NCI-H2196 treated with DMSO at 0.1 percent for 48 hours (cell line): Measurements from ENCODE around the gene PPWD1.
"Not testable (repeated sequence)": the region's sequence is repeated elsewhere in the genome, so short reads cannot be mapped to it uniquely, and the experiment has no call there.

Source experiments
- DNase-seq: peaks from one replicate; lab custom pipeline; 2025; ENCODE audit not compliant: unreplicated experiment; lab: John Stamatoyannopoulos, UW

PPWD1 gene

GRCh38 chr5:65562731-65563701 is at the start of gene PPWD1, which contains the start of gene CENPK:
TSS of gene PPWD1 (plus strand) at chr5:65563296. CDS start at chr5:65563311, 15 bp downstream.
TSS of gene CENPK (minus strand) at chr5:65563168. CDS start at chr5:65554907, 8,261 bp downstream.
- peak; percentile 82 for DNase-seq

GRCh38 chr5:65525726-65526125 is 37.4 kb upstream of the PPWD1 start:
- DNase-seq = no peak

- no peak for DNase-seq
Measured at GRCh38 chr5:65530904-65531303, 32.2 kb upstream of the PPWD1 start.

GRCh38 chr5:65535529-65535987 is 27.5 kb upstream of the PPWD1 start:
- DNase-seq = no peak

GRCh38 chr5:65539827-65540226 is 23.3 kb upstream of the PPWD1 start:
- DNase-seq = no peak

GRCh38 chr5:65544473-65544872 is 18.6 kb upstream of the PPWD1 start:
- no peak for DNase-seq

- DNase-seq = no peak
Measured at GRCh38 chr5:65546141-65546540, 17.0 kb upstream of the PPWD1 start.

GRCh38 chr5:65548281-65548680 is 14.8 kb upstream of the PPWD1 start:
- DNase-seq = no peak

GRCh38 chr5:65553941-65554340 is 9.2 kb upstream of the PPWD1 start:
- no peak for DNase-seq

GRCh38 chr5:65555287-65555686 is 7.8 kb upstream of the PPWD1 start:
- DNase-seq = no peak

- no peak for DNase-seq
Measured at GRCh38 chr5:65556181-65556580, 6.9 kb upstream of the PPWD1 start.

- DNase-seq = no peak
Measured at GRCh38 chr5:65556718-65557117, 6.4 kb upstream of the PPWD1 start.

GRCh38 chr5:65563777-65564176 is 681 bp downstream of the PPWD1 start:
- no peak for DNase-seq

- DNase-seq = no peak
Measured at GRCh38 chr5:65566505-65566904, 3.4 kb downstream of the PPWD1 start.

GRCh38 chr5:65570598-65571226 is 7.6 kb downstream of the PPWD1 start:
- DNase-seq = no peak

GRCh38 chr5:65577141-65577540 is 14.0 kb downstream of the PPWD1 start:
- DNase-seq = no peak

- DNase-seq = no peak
Measured at GRCh38 chr5:65588694-65589093, 25.6 kb downstream of the PPWD1 start.

- DNase-seq = not testable (repeated sequence)
Measured at GRCh38 chr5:65601761-65602160, 38.7 kb downstream of the PPWD1 start.

GRCh38 chr5:65611524-65611923 is 48.4 kb downstream of the PPWD1 start:
- DNase-seq = peak; percentile 51

GRCh38 chr5:65612298-65612907 is 49.3 kb downstream of the PPWD1 start:
- no peak for DNase-seq

GRCh38 chr5:65620021-65620420 is 56.9 kb downstream of the PPWD1 start:
- DNase-seq = no peak

GRCh38 chr5:65621961-65622360 is 58.9 kb downstream of the PPWD1 start:
- DNase-seq = not testable (repeated sequence)
